ENCODE results near the gene LPIN1. TPM values are rescaled to one million over a fixed set of nuclear protein-coding genes. Genes with fewer than 3 reads are reported as not detected.
A peak's percentile ranks its signal among the peaks of the same experiment; 100 is the strongest.

The LPIN1 gene
- polyA plus RNA-seq, 4 donors: 22.1 to 26.2 (median 23.9) TPM

DNA sequence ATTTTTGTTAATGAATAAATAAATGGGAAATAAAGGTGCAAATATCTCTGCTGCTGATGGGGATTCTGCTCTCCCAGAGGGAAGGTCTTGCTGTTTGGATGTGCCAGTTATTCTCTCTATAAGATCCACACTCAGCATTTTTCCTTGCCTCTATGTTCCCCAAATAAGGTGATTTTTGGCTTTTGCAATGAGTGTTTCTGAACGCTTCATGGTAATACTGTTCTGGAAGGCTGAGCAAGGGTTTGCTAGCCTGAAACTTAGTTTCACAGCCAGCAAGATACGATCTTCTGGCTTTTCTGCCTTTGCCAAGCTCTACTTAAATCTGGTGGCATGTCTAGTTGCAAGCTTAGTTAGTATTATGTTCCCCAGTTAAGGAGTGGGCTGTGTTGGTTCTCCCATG is 114.6 kb downstream of the LPIN1 start:
- DNase-seq (ENCODE audit: low read depth in 4 of 4, low spot score in 3 of 4): no peak

GRCh38 chr2:11862049-11862448 is 115.6 kb downstream of the LPIN1 start:
- DNase-seq (ENCODE audit: low read depth in 4 of 4, low spot score in 3 of 4): no peak

GRCh38 chr2:11863103-11863502 is 116.7 kb downstream of the LPIN1 start:
- DNase-seq (ENCODE audit: low read depth in 4 of 4, low spot score in 3 of 4): no peak

- peak; percentile 71 to 77 (median 72) for DNase-seq (ENCODE audit: low read depth in 4 of 4, low spot score in 3 of 4)
Observed at GRCh38 chr2:11863513-11864328, 117.3 kb downstream of the LPIN1 start.

DNA sequence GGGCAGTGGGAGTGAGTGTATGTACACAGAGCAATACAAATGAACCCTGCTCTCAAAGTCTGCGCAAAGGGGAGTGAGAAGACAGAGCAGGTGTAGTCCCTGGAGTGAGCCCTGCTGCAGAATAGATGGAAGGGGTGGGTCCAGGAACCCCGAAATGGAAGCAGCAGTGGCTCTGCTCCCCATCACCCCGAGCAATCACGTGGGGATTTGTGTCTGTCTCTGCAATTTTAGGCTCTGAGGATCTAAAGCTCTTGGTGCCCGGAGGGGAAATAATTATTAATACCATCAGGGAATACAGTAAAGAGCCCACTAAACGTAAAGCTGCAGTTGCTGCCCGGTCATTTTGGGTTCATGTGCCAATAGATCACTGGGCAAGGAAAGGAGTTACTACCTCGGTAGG is 118.3 kb downstream of the LPIN1 start:
- no peak for DNase-seq (ENCODE audit: low read depth in 4 of 4, low spot score in 3 of 4)

DNA sequence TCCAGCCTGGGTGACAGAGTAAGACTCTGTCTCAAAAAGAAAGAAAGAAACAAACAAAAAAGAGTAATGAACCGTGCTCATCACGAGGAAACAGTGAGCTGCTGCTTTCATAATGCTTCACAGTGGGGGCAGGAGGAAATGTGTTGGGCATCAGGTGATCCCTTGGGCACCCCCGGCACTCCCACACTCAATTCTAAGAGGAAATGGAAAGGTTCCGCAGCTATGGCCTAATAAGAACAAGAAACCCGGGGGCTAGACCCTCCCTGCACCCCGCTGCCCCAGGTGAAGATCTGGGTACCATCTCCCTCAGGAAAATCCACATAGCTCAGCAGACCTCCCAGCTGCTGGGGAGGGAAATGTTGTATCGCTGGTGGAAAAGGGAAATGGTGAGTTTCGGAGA is 118.9 kb downstream of the LPIN1 start:
- DNase-seq (ENCODE audit: low read depth in 4 of 4, low spot score in 3 of 4): no peak

DNA sequence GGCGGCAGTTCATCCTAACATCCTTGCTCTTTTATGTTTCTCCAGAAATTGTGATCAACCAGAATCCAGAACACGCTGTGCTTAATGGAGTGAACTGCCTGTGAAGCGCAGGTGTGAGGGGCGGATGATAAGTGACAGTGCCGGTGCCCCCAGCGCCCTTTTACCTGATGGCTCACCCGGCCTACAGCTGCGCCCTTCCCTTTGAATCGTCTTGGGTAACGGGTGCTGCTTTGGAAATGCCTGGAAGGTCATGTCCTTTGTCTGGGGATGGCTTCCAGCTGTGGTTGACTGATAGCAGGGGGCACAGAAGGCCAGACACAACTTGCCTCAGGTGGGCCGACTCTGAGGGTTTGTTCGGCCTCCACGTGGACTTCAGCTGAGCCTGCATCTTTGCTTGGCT is 119.4 kb downstream of the LPIN1 start:
- DNase-seq (ENCODE audit: low read depth in 4 of 4, low spot score in 3 of 4): no peak

DNA sequence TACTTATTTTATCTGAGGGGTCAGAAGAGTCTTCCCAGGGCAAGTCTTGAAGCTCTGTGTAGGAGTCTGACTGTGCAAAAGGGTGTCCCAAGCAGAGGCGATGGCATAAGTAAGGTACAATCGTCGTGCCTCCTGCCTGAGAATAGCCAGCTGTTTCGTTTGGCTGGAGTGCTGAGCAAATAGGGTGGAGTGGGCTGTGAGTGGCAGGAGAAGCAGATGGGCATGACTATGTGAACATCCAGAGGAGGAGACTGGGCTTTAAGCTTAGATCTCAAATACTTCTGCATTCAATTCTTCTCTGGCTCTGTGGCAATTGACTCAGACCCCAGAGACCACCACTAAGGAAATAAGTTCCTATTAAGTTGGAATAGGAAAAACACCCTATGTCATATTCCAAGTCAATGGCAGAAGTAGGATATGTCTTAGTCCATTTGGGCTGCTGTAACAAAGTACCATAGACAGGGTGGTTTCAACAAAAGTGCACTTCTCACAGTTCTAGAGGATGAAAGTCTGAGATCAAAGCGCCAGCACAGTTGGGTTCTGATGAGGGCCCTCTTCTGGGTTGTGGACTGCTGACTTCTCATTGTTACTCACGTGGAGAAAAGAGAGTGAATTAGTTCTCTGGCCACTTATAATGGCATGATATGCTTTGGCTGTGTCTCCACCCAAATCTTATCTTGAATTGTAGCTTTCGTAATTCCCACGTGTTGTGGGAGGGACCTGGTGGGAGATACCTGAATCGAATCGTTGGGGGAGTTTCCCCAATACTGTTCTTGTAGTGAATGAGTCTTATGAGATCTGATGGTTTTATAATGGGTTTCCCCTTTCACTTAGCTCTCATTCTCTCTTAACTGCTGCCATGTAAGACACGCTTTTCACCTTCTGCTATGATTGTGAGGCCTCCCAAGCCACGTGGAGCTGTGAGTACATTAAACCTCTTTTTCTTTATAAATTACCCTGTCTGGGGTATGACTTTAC is 120.2 kb downstream of the LPIN1 start:
- DNase-seq (ENCODE audit: low read depth in 4 of 4, low spot score in 3 of 4): no peak

DNA sequence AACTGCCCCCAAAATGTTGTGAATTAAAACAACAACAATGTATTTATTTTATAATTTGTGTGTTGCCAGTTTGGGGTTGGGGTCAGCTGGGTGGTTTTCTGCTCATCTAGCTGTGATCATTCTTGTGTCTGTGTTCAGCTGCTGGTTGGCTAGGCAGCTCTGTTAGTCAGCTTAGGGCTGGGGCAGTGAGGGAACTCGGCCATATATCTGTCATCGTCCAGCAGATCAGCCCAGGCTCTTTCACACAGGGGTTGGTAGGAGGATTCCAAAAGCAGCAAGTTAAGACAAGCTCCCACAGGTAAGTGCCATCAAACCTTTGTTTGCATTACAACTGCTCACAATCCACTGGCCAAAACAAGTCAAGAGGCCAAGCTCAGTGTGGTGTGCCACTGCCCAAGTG is 121.5 kb downstream of the LPIN1 start:
- DNase-seq (ENCODE audit: low read depth in 4 of 4, low spot score in 3 of 4): no peak

DNA sequence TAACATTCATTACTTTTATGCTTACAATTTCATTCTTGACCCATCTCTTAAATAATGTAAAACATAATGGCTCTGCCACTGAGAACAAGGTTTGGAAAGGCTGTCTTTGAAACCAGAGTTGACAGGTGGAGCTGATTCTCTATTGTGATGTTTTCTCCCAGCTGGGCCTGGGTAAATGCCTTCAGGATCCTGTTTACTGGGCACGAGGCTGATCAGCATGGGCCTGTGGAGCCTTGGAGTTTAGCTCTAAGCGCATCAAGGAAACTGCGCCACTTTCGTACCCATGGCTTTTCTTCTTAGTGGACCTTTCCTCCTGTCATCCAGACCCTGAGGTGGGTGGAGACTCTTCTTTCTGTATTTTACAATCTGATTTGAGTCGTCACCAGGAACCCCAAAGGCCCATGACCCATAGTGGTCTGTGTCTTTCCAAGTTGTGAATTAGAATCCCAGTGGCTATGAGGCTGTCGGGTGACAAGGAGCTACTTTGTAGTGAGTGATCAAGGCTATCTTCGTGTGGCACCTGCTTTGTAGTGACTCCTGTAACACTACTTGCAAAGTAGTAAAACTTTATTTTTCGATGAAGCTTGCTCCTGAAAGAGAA is 123.1 kb downstream of the LPIN1 start:
- DNase-seq (ENCODE audit: low read depth in 4 of 4, low spot score in 3 of 4): no peak

DNA sequence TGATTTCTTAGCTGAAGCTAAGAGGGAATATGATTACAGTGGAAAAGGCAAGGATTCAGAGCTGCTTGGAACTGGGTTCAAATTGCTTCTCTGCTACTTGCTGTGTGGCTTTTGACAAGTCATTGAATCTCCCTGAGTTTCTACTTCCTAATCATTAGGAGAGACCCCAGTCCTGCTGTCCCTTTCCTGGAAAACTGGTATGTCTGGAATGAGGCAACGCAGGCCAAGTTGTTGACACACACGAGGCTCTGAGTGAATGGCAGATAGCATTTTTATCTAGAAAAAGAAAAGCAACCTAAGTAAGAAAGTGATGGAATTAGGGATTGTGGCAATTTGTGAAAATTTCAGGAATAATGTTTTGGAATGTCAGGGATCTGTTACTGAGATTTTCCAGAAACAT is 123.6 kb downstream of the LPIN1 start:
- no peak for DNase-seq (ENCODE audit: low read depth in 4 of 4, low spot score in 3 of 4)

- DNase-seq (ENCODE audit: low read depth in 4 of 4, low spot score in 3 of 4): no peak
Observed at GRCh38 chr2:11870584-11870983, 124.2 kb downstream of the LPIN1 start.

GRCh38 chr2:11871421-11871820 is 125.0 kb downstream of the LPIN1 start:
- no peak for DNase-seq (ENCODE audit: low read depth in 4 of 4, low spot score in 3 of 4)

- no peak for DNase-seq (ENCODE audit: low read depth in 4 of 4, low spot score in 3 of 4)
Observed at GRCh38 chr2:11872247-11872947, 126.0 kb downstream of the LPIN1 start.

DNA sequence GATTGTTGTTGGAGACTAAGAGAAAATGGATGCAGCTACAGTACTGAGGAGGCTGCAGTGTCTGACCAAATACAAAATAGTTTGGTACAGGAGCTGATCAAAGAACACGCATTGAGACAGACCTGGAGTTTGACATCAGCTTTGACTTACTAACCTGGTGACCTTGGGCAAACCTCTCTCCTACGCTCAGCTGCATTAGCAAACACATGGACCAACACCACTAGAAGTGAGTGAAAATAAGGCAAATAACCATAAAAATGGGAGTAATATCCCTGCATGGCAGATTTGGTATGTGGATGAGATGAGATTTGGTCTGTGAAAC is 126.5 kb downstream of the LPIN1 start:
- DNase-seq (ENCODE audit: low read depth in 4 of 4, low spot score in 3 of 4): no peak

GRCh38 chr2:11873356-11874154 is 127.1 kb downstream of the LPIN1 start:
- DNase-seq (ENCODE audit: low read depth in 4 of 4, low spot score in 3 of 4): no peak

GRCh38 chr2:11874861-11875260 is 128.4 kb downstream of the LPIN1 start:
- no peak for DNase-seq (ENCODE audit: low read depth in 4 of 4, low spot score in 3 of 4)

- no peak for DNase-seq (ENCODE audit: low read depth in 4 of 4, low spot score in 3 of 4)
Observed at GRCh38 chr2:11875481-11875880, 129.0 kb downstream of the LPIN1 start.

GRCh38 chr2:11876436-11876835 is 130.0 kb downstream of the LPIN1 start:
- DNase-seq (ENCODE audit: low read depth in 4 of 4, low spot score in 3 of 4): no peak

DNA sequence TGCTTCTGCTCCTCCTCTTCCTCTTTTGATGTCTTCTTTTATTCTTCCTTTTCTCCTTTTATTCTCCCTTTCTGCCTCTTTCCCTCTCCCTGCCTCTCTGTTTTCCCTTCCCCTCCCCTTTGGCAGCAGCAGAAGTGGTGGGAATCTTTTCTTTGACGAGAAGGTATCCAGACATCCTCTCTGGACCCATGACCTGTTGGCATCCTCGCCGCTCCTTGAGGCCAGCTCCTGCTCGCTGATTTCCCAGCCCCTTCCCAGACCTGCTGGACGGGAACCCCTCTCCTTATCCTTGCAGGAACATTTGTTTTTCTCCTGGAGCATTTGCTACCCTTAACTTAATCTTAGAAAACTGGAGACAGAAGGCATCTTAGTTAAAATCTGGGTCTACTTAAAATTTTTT is 130.5 kb downstream of the LPIN1 start:
- DNase-seq (ENCODE audit: low read depth in 4 of 4, low spot score in 3 of 4): no peak

Data from left renal pelvis (tissue), 4 donors.